Spleen (tissue), 7 donors: ENCODE results near the gene SNX9.

ENCODE experiments used
- POLR2AphosphoS5 ChIP-seq, 3 donors: sonication (generic); formaldehyde crosslinking; IDR thresholded peaks; one replicate each; pipeline ENCODE4 v1.5.1; 2017; ENCODE audit warnings: antibody characterized with exemption in 3 of 3
- TF ChIP-seq, protein P1 (sequence below), 11 experiments: fragments of 200-600 bp in 7 of 11; fragments of 450-650 bp in 4 of 11; sonication (generic) in 4 of 11; IDR thresholded peaks in 8 of 11; conservative IDR thresholded peaks in 3 of 11; 1 replicate in 7 of 11; 2 replicates in 4 of 11; pipeline versions ENCODE4 v1.4.0 to v1.8.0; 2016 to 2021; ENCODE audit warnings: antibody characterized with exemption in 11 of 11, inconsistent platforms in 4 of 11, mild to moderate bottlenecking in 1 of 11
- donor health status: DM: no; HTN: no; CAD: no; lungs with moderate emphysema.
- donor health status: DM: no; HTN: no; CAD: no.
- donor health status: DM: no; HTN: no; CAD: no.

DNA sequence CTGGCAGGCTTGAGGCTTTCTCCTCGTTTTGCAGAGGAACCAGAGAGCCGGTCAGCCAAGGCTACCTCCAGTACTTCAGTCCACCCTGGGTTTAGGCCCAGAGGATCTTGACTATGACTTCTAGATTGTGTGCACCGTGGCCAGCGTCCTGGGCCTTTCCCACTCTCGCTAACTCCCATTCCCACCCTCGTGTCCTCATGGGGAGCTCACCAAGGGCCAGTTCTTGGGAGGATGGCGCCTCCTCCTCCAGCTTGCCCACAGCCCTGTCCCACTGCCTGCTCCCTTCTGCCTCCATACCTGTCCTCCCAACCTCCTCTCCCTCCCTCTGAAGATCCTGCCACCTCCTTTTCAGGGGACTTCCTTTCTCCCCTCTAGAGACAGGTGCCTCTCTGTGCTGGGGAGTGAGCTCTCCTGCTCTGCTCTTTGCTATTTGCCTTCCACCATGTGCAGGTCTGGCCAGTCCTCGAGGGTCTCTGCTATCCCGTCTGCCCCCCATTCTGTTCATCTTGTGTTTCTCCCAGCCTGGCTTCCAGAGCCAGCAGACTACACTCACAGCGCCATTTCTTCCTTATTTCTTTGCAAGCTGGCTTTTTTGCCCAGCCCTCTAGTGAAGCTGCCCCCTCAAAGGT is 154.2 kb downstream of the SNX9 start:
- no peak for TF ChIP-seq POLR2AphosphoS5 (IDR thresholded peaks at IDR 0.05)
- TF ChIP-seq, protein P1, sequence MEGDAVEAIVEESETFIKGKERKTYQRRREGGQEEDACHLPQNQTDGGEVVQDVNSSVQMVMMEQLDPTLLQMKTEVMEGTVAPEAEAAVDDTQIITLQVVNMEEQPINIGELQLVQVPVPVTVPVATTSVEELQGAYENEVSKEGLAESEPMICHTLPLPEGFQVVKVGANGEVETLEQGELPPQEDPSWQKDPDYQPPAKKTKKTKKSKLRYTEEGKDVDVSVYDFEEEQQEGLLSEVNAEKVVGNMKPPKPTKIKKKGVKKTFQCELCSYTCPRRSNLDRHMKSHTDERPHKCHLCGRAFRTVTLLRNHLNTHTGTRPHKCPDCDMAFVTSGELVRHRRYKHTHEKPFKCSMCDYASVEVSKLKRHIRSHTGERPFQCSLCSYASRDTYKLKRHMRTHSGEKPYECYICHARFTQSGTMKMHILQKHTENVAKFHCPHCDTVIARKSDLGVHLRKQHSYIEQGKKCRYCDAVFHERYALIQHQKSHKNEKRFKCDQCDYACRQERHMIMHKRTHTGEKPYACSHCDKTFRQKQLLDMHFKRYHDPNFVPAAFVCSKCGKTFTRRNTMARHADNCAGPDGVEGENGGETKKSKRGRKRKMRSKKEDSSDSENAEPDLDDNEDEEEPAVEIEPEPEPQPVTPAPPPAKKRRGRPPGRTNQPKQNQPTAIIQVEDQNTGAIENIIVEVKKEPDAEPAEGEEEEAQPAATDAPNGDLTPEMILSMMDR (IDR thresholded peaks at IDR 0.05 in 8 of 11, conservative IDR thresholded peaks at IDR 0.05 in 3 of 11) = no peak
